GM21367 (cell line): ENCODE results near the gene TULP3.

Experiments used
- ATAC-seq: cut with Tn5 transposase; IDR thresholded peaks from one replicate; pipeline ENCODE4 v1.9.1; 2021; ENCODE audit not compliant: unreplicated experiment

TULP3 gene

DNA sequence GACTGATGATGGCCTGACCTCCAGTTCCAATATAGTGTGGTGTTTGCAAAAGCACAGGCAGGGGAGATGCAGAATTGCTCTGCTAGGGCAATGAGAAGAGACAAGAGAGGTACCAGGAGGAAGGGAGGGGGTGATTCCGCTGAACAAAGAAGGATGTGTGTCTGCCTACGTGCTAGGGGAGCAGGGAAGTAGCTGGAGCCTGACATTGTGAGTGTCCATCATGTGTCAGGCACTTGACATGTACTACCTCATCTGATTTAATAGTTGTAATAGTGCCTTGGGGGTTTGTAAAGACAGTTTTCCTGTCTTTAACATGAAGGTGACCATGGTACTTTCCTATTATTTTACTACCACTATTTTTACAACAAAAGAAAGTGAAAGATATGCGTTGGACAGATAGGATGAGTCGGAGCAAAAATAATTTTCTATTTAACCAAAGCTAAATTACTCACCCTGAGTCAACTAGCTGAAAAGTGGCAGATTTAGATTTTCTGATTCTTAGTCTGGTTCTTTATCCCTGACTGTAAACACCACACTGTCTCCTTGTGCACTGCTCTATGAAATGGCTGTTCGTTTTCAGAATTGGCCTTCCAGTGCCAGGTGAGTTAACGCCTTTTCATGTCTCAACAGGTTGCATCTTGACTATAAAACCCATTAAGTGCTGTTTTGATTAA is 34.8 kb downstream of the TULP3 start:
- ATAC-seq, result no peak

DNA sequence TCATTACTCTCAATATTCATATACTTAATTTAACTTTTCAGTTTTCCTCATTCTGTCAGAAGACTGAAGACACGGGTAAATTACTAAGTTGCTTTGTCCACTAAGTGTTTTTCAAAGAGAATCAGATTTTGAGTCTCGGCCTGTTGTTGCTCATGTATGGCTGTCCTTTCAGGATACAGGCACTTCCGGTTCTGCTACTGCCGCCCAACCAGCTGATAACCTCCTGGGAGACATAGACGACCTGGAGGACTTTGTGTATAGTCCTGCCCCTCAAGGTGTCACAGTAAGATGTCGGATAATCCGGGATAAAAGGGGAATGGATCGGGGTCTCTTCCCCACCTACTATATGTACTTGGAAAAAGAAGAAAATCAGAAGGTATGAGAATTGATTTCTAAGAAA is 40.2 kb downstream of the TULP3 start:
- no peak for ATAC-seq

DNA sequence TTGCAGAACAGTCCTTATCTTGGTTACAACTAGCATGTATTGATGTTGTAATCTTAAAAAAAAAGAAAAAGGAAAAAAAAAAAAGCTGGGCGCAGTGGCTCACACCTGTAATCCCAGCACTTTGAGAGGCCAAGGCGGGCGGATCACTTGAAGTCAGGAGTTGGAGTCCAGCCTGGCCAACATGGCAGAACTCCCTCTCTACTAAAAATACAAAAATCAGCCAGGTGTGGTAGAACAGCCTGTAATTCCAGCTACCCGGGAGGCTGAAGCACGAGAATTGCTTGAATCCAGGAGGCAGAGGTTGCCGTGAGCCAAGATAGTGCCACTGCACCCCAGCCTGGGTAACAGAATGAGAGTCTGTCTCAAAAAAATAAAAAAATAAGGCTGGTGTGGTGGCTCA is 42.9 kb downstream of the TULP3 start:
- ATAC-seq, result no peak

DNA sequence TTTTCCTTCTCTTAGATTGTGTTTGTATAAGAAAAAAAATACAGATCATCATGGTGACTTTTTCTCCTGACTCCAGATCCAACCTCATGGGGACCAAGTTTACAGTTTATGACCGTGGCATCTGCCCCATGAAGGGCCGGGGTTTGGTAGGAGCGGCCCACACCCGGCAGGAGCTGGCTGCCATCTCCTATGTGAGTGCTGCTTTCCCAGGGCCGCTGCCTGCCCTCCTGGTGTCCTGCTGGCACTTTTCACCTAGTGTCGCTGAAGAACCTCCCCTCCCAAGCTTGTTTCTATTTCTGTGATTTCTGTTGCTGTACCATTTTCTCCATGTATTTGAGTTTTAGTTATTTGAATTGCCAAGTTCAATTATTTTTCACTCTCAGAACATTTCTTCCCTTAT is 43.7 kb downstream of the TULP3 start:
- no peak for ATAC-seq

DNA sequence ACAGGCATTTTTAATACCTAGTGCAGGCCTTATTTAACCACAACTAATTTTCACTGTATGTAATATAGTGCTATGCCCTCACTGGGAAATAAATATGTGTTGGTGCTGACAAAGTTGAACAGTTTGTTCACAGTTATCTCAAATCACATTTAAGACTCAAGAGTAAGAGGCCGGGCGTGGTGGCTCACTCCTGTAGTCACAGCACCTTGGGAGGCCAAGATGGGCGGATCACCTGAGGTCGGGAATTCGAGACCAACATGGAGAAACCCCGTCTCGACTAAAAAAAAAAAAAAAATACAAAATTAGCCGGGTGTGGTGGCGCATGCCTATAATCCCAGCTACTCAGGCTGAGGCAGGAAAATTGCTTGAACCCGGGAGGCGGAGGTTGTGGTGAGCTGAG is 45.6 kb downstream of the TULP3 start:
- no peak for ATAC-seq

DNA sequence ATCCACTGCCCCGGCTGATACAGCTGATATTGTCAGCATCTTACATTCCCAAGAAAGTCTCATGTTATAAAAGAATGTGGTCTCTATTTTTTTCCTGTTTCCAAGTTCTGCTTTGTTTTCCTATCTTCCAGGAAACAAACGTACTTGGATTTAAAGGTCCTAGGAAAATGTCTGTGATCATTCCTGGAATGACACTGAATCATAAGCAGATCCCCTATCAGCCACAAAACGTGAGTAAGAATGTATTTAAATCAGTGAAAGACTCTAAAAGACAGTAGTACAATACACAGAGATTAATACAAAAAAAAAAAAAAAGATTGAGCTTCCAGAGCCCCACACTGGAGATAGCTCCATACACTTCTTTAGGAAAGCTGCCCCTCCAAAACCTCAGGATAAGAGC is 46.8 kb downstream of the TULP3 start:
- no peak for ATAC-seq

DNA sequence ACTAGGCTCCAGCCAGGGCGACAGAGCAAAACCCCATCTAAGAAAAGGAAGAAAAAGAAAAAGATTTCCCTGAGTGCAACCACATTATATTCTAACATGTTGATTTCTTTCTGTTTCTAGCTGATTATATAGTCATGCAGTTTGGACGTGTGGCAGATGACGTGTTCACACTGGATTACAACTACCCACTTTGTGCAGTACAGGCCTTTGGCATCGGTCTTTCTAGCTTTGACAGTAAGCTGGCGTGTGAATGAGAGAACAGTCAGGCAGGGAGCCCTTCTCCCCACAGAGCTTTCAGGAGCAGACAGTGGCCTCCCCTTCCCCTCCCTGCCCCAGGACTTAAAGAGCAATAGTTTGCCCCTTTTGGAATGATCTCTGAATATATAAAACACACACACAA is 48.5 kb downstream of the TULP3 start:
- no peak for ATAC-seq

DNA sequence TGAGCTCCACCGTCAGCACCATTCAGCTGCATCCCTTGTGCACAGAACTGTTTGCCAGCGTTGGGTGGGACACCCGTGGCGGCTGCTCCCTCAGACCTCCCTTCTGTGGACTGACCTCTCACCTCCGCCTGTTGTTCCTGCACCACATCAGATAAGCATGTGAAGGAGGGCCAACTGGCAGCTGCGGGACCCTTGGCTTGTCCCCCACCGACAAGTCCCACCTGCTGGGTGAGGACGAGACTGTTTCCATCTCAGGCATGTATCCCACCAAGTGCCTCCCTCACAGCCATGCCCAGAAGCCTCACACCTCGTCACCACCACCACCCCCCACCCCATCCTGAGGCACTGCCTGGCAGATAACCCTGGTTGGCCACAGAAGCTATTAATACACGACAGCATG is 49.9 kb downstream of the TULP3 start:
- no peak for ATAC-seq

DNA sequence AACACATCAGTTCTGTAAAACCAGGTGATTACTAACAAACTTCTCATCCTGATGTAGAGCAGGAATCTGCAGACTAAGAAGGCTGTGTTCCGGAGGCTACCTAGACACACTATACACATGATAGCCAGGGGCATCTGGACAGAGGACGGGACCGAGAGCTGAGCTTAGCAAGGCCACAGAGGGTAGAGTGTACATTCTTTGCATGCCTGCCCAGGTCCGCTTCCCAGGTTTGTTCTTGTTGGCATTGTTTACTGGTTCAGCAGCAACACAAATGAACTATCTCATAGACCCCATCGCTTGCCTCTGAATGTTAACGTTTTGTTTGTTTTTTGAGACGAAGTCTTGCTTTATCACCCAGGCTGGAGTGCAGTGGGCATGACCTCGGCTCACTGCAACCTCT is 50.8 kb downstream of the TULP3 start:
- ATAC-seq, result no peak

DNA sequence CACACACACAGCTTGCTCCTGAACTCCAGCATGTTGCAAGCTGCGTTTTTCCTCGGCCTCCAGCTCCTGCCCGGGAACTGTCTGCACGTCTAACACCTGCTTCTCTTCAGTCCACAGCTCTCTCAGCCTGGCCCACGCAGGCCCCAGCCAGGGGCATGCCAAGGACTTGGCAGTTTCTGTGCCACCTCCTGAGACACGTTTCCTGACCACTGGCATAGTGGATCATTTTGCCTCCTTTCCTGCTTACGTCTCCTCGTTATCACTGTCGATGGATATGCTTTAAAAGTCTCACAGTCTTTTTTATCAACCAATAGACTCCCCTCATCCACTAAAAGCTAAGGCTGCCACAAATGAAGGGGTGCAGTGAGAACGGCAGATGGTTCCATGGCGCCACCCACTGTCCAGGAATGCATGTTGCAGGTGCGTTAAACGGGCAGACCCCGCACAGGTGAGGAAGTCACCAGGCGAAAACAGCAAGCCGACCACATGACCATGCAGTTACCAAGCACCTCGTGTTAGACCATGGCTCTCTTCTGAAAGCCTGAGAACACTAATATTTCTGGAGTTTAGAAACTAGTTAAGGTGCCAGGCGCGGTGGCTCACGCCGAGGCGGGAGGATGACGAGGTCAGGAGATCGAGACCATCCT is 53.8 kb downstream of the TULP3 start:
- no peak for ATAC-seq

DNA sequence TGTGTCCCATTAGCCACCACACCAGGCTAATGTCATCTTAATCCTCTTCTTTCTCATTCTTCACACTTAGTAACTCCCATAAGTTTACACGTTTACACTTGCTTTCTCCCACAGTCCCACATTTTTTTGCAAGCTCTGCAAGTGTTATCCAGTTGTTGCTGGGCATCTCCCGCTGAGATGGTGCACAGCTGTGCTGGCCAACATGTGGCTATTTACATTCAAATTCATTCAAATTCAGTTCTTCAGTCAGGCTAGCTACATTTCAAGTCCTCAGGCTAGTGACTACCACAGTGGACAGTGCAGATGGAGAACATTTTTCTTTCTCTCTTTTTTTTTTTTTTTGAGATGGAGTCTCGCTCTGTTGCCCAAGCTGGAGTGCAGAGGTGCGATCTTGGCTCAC is 58.7 kb downstream of the TULP3 start:
- no peak for ATAC-seq

DNA sequence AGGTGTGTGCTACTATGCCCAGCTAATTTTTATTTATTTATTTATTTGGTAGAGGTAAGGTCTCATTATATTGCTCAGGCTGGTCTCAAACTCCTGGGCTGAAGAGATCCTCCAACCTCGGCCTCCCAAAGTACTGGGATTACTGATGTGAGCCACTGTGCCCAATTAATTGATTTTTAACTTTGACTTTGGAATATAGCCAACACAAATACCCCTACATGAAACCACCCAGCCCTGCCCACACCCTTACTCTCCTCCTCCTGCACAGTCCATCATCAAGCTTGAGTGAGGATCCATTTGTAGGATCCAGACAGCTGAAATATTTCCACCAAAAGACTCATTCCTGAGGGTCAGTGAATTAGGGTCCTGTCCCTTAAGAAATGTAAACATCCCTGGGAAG is 65.2 kb downstream of the TULP3 start:
- no peak for ATAC-seq

DNA sequence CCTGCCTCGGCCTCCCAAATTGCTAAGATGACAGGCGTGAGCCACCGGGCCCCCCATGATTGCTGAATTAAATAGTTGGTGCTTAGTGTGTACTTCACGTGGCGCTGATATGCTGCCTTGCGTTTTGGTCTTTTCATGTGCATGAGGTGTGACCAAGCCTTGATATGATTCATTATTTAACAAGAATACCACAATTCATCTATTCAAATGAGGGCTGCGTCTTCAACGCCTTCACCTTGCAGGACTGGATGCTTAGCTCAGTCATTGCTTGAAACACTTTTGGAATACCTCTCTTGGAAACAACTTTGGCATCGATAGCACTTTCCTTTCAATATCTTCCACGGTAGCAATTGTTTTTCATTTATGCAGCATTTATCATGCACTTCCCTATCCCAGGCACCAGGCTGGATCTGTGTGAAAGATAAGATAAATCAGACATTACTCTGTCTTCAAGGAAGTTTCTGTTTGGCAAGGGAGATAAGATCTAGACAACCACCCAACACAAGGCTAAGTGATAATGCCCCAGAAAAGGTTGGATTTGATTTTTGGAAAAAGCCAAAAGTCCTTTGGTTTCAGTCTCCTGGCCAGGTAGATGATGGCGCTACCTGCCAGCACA is 67.2 kb downstream of the TULP3 start:
- ATAC-seq, result no peak

DNA sequence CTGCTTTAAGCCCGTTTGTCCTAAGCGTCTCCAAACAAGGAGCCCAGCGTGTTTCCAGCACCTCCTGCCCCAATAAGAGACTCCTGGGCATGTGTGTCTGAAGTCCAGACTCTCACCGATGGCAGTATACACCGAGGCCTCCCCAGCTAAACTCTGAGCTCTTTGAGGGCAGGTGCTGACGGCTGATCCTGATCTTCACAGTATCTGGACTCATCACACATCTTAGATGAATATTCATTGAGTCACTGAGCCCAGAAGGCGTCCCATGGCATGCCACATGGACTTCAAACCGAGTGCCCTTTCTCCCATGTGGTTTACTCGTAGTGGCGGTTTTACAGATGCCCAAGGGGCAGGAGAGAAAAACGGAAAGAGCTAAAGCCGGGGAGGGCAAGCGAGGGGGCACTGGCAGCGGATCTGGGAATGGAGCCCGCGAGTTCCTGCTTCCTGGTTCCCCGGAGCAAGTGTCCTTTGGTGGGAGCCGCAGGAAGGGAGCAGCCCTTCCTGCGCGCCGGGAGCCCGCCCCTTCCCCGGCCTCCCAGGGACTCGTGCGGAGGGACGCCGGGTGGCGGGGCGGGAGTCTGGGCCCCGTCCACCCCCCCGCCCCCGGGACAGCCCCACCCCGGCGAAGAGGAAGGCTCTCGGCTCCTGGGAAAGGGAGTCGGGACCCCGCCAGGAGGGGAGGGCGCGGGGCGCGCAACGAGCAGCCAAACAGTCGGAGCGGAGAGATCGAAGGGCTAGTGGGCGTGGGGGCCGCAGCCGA is 67.9 kb downstream of the TULP3 start:
- no peak for ATAC-seq

DNA sequence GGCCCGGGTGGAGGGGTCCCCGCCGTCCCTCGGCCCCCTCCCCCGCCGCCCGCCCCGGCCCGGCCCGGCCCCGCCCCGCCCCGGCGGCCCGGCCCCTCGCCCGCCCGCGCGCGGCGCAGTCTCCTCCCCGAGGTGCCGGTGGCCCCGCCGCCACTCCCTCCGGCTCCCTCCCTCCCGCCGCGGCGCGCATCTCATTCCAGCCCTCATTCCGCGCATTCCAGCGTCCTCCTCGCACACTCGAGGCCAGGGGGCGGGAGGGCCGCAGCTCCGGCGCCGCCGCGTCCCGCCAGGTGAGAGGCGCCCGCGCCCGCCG is 68.5 kb downstream of the TULP3 start, which contains the start of gene TEAD4:
TSS of gene TEAD4 (plus strand) at position 206 of the 313 bp plus-strand sequence.
- no peak for ATAC-seq

DNA sequence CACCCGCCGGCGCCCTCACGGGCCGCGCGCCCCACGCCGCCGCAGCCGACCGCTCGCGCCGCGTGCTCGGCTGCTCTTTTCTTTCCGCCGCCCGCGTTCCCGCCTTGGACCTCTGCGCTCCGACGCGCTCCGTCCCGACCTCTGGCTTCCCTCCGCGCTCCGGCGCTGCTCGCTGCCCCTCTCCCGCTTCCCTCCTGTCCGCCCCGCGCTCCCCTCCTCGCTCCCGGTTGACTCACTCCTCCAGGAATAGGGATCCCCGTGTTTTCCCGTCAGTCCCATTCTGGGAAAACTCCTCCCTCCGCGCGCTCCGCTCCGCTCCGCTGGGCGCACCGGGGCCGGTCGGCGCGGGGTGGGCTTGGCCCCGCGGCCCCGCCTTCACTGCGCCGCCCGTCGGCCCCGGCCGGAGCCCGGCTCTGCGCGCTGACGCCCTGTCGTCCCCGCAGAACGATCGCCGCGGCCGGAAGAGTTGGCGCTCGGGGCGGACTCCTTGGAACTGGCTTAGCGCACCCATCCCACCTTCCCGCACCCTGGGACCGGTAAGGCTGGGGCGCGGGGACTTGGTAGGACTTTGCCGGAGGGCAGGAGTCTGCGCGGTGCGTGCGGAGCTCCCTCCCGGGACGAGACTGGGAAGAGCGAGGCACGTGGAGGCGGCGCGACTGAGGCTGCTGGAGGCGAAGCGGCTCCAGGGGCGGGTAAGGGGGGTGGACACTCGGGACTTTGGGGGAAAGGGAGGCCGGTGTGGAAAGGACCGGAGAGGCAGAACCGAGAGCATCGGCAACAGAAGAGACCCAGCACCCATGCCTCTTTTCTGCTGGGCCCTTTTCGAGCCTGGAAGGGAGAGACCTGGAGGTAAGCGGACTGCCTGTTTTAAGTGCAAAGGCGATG is 69.1 kb downstream of the TULP3 start:
- no peak for ATAC-seq

DNA sequence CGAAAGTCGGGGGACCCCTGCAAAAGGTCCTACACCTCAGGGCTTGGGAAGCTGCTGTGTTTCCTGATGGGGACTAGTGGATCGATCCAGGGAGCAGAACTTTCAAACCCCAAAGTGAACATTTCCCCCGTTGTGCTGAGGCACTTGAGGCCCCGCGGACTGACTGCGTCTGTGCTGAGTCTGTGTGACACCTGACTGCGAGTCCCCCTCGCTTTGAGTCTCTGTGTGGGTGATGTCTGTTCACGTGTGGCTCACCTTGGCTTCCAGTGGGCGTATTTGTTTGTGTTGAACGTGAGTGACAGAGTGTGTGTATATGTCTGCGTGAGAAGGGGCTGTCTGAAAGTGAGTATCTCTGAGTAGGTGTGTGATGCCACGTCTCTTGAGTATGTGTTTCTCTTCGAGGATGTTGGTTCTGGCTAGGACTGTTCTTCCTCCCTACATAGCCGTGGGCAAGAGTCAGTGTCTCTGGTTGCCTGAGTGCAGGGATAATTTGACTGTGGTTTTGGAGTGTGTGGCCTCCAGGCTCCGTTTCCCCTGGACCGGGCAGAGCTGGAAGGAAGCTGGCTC is 69.8 kb downstream of the TULP3 start:
- no peak for ATAC-seq

DNA sequence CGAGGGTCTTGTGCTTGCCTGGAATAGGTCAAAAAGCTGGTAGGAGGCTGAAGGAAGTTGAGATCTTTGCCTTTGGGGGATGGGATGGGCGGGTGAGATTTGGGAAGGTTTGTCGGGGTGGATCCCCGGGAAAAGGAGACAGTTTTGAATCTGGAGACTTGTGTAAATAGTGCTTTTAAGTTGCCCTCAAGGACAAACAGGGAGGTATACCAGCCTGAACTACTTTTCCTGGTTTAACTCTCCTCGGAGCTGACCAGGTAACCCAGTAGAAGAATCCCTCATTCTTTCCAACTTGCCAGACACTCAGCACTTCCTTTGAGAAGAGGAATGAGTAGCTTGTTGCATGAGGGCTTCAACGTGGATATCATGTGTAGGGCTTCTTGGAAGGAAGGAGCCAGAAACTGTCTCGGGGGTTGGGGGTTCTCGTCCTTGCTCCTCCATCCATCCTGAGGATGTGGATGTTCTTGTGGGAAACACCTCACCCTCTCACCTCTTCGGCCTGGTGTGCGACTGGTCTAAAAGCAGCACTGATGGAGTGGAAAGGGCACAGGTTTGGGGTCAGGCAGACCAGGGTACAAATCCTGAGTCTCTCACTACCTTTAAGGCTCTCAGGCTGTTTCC is 70.4 kb downstream of the TULP3 start:
- ATAC-seq, result no peak

DNA sequence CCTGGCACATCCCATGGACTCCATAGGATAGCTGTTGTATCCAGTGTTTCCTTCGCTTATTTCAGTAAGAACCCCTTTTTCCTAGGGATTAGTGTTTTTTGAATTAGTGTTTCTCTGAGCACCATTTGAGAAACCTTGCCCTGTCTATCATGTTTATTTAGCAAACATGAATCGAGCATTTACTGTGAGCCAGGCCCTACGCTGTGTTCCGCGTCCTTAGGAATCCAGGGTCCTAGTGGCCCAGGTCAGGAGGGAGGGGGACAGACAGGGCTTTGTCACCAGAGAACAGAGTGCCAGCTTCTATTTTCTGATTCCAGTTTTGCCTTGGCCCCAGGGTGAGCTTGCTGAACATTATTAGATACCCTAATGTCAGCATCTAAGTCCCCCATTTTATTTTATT is 71.0 kb downstream of the TULP3 start:
- ATAC-seq, result no peak

DNA sequence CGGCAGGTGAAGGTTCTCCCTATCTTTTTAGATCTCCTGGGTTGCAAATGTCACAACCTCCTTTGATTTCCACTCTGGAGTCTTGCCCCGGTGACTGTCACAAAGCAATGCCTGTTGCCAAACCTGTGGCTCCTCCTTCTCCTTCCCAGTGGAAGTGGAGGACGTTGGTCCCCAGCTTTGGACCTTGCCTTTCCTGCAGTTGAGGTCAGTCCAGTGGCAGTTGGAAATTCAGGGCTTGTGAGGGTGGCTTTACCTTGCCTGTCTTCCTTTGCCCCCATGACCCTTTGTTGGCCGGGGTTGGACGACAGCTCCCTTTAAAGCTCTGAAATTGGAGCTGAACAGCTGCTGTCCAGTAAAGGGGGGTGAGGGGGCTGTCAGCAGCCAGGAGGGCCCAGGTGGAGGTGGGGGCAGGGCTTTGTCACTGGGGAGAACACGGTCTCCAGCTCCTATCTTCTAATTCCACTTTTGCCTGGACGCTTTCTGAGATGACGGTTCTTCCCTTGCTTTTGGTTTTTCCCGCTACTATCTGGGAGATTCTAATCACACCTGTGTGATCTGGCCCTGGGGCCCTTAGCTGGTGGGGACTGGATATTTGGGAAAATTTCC is 72.6 kb downstream of the TULP3 start:
- no peak for ATAC-seq
